Measurements from ENCODE around the gene CSPG5.

The CSPG5 gene, protein sequence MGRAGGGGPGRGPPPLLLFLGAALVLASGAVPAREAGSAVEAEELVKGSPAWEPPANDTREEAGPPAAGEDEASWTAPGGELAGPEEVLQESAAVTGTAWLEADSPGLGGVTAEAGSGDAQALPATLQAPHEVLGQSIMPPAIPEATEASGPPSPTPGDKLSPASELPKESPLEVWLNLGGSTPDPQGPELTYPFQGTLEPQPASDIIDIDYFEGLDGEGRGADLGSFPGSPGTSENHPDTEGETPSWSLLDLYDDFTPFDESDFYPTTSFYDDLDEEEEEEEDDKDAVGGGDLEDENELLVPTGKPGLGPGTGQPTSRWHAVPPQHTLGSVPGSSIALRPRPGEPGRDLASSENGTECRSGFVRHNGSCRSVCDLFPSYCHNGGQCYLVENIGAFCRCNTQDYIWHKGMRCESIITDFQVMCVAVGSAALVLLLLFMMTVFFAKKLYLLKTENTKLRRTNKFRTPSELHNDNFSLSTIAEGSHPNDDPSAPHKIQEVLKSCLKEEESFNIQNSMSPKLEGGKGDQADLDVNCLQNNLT

DNA sequence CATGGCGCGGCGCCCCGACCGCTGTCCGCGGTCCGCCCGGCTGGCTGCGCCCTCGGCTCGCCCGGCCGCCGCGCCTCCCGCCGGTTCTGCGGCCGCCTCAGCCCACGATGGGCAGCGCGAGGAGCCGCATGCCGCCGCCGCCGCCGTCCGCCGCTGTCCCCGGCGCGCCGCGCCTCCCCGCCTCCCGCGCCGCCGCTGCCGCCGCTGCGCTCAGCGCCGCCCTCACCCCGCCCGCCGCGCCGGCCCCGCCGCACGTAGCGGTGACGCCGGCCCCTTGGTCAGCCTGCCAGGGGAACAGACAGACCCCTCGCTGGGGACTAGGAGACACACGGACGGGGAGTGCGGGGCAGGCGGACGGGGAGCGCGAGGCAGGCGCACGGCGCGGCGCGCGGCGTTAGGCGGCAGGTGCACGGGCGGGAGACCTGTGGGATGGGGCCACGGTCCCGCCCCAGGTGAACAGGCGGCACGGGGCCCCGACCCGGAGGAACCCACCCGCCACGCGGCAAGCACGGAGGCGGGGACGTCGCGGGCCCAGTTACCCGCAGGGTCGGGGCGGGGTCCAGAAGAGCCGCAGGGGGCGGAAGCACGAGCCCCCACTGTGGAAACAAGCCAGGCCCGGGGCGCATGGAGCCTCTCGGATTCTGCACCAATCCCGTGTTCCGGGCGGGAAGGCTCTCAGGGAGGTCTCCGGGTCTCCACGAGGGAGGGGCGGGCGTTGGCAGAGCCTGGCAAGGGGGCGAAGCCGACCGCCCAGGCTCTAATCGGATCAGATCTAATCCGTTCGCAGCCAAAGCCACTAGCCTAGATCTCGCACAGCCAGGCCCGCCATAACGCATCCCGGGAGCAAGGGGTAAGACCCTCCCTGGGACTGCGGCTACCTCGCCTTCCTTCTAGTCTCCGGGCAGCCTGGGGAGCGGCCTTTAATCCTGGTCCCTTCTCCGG, at the start of gene CSPG5:
CSPG5 (minus strand) TSS at position 175 of the 942 bp plus-strand sequence; CDS start at position 3, 172 bp downstream.
- DNase-seq = peak; percentile 37

DNA sequence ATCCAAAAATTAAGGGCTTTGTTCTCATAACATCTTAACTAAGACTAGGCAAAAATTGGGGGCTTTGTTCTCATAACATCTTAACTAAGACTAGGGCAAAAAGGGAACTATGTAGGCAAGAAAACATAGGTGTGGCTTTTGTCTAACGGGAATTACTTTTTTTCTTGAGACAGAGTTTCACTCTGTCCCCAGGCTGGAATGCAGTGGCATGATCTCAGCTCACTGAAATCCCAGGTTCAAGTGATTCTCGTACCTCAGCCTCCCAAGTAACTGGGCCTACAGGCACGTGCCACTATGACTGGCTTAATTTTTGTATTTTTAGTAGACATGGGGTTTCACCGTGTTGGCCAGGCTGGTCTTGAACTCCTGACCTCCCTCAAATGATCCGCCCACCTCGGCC, 49.8 kb upstream of the CSPG5 start:
- no peak for DNase-seq

DNA sequence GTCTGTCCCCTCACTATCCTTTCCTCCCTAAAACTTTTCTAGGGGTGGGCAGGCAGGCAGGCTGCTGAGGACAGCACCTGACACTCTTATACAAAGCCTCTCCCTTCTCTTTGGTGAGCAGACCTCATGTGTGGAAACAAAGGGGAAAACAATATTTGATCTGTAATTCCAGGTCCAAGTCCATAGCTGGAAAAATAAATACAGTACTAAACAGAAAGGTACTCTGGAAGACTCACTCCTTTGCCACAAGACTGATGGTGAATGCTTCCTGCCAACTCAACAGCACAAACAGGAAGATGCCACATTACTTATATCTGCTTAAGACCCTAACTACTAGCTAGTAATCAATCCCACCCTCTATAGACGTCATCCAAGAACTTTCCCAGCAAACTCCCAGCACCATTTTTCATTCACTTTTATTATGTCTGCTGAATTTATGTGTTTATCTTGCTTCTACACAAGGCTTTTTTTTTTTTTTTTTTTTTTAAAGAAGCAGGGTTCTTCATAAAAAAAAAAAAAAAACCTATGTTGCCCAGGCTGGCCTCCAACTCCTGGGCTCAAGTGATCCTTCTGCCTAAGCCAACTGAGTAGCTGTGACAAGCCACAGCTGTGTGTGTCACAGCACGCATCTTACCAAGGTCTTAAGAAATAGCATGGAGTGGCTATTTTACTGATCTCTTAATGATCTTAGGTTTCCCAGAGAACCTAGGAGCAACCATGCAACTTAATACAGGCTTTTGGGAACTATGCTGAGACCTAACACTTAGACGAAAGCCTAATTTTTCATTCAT, 44.2 kb upstream of the CSPG5 start:
- no peak for DNase-seq

DNA sequence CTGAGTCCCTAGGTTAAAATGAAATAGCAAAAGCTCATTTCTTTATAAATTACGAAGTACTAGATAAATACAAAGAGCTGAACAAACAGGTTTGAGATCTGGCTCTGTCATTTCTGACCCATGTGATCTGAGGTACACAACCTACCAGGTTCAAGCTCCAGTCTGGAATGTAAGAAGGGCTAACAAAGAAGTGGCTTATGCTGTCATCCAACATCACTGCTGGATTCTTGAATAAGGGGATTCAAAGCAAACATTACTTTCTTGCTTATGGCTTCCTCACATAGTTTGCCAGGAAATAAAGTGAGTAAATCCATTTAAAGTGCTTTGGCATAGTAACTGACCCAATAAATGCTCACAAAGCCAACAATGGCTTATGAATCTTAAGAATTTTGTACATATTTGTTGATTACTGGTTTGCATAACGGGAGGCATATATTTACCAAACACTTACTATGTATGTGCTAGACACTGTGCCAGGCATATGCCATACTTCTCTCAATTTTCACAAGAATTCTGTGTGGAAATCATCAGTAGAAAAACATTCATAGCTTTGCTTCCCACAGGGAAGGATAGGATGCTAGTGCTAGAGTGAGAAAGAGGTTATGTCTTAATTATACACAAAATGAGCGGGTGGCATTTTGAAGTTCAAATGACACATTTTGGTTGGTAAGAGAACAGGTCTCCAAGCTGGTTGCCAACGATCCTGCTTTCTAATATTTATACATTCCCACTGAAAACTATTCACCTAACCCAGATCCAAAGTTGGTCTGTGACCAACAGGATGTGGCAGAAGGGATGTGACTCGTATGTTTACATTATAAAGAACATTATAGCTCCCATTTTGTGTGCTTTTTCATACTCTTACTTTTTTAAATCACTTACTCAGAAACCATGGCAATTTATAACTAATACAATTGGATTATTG, 38.7 kb upstream of the CSPG5 start:
- no peak for DNase-seq

DNA sequence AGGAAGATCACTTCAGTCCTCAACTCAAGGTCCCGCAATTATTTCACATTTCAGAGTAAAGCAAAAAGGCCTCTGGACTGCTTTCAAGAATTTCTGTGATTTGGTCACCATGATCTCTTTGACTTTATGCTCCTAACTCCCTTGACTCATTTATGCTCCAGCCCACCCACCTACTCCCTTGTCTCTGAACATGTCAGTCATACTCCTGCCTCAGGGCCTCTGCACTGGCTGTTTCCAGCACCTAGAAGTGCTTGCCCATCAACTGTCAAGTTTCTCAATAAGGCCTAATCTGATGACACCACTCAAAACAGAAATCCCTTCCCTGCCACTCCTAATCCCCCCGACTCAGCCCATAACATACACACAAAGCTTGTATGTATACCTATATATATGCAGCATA, 36.1 kb upstream of the CSPG5 start:
- DNase-seq = no peak

DNA sequence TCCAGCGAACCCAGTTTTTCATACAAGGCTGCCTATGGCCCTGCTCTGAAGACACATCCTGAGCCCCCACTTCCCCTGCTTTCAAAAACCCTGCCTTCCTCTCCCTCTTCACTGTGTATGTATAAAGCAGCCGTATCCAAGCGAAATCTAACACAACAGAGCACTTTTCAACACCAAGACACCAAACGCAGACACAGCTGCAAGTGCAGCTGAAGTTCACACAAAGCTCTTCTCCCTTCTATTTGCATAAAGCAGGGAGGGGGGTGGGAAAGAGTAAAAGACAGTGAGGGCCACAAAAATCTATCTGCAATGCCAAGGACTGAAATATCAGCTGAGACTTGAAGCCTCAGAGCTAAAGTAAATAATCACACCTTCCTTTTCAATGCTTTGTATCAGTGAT, 35.1 kb upstream of the CSPG5 start:
- DNase-seq = no peak

DNA sequence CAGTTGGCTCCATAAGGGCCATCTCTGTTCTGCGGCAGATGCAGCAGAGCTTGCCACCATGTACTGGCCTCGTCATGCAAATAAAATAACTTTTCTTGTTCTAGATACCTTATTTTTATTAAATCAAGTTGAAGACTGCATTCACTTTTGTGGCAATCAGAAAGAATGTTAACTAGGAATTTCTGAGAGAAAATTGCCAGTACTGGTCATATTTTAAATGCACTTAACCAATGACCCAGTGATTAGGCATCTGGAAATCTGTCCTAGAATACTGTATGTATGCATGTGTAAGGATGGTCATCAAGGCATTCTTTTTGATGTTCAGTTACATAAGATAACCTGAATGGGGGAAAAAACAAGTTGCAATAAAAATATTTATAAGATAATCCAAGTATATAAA, 34.2 kb upstream of the CSPG5 start:
- no peak for DNase-seq

DNA sequence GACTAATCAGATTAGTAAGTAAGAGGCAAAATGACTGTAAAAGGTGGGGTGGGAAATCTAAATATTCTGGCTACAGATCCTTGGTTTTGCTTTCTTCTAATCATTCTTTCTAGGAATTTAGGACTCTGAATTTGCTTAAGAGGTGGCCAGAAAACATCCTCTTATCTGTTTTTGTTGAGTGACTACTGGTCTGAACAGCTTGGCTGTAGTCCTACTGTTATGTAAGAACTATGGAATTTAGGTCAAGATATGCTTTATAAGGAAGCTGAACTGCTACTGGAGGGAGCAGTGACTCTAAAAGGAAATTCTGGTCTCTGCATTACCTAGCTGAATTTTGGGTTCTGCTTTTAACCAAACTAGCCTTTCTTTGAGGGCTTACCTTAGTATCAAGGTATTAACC, 33.5 kb upstream of the CSPG5 start:
- no peak for DNase-seq

DNA sequence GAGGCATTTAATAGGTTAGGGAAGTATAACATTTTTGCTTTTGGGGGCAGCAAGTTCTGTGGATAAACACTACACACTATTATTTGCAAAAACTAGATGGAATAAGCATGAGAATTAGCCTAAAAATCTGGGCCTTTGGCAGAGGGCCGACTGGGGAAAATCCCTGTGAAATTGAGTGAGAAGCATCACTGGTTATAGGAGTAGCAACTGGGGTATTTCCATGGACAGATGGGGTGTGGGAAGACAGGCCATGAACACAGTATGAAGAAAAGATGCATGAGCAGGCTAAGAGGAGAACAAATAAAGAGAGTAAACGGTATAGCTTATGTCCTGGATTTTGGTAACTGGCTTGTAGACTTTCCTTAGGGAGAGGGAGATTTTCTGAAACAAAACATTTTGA, 32.9 kb upstream of the CSPG5 start:
- DNase-seq = no peak

DNA sequence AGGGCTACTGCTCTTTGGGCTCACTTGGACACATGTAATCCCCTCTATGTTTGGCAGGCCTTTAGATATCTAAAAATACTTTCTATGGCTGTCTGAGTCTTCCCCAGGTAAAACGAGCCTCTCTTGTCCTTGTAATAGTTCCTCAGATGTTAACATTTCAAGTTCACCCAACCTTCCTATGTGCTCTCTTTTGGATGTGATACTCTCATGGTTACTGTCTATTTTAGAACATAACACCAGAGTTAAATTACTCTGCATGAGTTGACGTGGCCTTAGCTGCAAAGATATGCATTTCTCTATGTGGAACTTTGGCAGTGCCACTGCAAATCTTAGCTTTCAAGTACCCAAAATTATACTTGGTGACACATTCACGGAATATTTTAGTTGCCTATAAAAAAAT, 31.9 kb upstream of the CSPG5 start:
- no peak for DNase-seq

DNA sequence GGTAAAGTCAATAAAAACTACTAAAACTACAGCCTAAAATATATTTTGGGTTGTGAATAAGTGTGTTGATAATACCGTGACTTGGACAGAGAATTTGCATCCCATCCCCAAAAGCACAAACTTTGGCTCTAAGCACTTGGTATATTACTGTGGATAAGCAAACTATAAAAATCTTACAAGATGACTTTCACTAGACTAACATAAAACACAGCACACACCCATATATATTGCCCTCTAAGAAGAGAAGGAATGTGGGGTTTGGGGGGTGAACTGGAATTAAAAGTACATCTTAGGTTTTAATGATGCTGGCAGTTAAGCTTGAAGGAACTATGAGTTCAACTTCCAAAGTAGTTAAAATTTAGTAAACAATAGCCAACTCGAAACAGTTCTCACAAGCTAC, 28.7 kb upstream of the CSPG5 start:
- DNase-seq = no peak

DNA sequence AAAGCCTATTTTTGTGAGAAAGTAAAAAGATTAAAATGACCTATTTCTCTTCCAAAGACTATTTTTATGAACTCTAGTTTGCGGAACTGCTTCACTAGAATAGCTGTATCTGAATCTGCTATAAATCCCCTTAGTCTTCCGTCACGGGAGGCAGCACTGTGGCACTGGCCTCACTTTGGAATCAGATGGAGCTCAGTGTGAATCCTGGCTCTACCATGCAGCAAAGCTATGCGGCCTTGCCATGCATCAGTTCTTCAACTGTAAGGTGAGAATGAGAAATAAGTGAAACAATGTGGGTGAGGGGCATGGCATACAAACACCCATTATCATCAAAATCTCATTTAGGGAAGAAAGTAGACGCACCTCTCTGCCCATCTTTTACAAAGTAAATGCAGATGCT, 27.5 kb upstream of the CSPG5 start:
- DNase-seq = no peak

DNA sequence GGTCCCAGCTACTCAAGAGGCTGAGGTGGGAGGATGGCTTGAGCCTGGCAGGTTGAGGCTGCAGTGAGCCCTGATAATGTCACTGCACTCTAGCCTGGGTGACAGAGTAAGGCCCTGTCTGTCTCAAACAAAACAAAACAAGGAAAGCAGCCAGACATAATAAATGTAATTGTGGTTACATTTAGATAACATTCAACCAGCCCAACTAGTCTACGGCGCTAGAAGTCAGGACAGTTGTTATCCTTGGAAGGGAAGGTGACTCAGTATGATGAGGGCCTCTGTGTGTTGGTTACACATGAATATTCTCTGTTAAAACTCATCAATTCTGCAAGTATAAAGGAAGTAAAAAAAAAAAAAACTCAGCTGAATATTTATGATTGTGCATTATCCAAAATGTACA, 27.0 kb upstream of the CSPG5 start:
- DNase-seq = no peak

DNA sequence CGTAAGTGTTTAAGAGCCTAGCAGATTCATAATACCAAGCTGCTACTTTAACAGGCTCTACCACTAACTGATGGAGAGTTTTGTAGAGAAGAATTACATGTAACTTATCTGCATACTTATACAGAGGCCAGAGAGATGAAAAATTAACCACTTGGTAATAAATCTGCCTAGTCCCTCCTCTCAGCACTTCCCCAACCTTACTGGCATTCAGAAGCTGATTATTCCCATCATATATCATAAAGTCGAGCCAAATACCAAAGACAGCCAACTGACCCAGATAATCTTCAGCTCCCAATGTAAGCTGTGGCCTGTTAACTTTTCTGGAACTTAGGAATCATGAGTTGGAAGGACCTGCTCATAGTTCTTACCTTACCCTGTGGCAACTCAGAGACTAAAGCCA, 25.5 kb upstream of the CSPG5 start:
- DNase-seq = no peak

DNA sequence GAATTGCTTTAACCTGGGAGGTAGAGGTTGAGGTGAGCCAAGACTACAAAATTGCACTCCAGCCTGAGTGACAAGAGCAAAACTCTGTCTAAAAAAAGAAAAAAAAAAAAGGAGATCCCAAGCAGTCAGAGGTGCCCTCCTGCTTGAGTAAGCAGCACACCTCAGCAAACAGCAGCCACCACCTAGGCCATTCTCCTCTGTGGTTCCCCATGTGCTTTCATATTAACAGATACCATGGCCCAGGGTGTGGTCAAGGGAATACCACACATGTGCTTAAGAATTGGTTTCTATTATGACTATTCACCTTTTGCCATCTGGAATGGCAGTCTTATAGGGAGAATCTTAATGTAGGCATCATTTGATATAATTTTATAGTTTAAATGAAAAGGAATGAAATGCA, 24.7 kb upstream of the CSPG5 start:
- no peak for DNase-seq

DNA sequence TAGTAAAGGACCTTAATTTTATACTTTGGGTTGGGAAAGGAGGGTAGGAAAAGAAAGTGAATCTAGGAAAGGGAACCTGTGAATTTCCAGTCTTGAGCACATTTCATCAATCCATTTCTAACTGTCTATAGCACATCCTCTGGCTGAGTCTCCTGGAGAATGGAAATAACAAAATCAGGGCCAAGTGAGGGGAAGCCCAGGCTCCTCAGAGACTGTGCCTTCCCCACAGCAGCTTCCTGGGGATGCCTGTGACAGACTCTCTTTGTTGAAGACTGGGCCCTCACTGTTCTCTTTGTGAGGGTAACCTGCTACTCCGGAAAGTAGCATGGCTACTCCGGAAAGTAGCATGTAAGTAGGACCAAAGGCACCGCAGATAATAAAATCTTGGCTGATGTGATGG, 22.6 kb upstream of the CSPG5 start:
- no peak for DNase-seq

DNA sequence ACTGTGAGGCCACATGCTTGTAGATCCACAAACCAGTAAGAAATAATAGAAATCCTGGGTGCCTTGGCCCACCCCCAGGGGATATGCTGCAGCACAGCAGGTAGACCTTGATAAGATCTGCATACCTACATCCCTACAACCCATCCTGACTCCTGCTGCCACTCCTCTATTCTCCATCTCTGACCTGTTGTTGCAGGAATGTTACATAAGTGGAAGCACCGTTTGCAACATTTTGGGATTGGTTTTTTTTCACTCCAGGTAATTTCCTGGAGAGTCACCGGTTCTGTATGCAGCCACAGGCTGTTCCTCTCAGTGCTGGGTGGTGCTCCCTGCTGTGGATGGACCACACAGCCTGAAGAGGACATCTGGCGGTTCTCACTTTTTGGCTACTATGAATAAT, 16.1 kb upstream of the CSPG5 start:
- no peak for DNase-seq

DNA sequence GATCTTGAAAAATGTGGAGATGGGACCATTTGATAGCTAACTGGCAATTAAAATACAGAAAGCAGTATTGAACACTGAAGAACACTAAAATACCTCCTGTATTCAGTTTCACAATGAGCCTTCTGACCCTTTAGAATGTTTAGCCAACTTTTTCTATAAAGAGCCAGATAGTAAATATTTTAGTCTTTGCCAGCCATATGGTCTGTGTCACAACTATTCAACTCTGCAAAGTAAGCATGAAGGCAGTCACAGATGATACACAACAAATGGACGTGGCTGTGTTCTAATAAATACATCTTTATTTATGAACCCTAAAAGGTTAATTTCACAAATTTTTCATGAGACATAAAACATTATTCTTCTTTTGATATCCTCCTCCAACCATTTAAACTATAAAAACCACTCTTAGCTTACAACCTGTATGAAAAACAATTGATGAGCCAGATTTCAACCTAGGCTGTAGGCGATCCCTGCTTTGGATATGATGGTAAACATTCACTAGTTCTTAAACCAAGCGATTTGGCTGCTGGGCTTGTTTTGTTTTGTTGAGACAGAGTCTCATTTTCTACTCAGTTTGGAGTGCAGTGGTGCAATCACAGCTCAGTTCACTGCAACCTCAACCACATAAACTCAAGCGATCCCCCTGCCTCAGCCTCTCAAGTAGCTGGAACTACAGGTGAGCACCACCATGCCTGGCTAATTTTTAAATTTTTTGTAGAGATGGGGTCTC, 13.6 kb upstream of the CSPG5 start:
- DNase-seq = no peak

DNA sequence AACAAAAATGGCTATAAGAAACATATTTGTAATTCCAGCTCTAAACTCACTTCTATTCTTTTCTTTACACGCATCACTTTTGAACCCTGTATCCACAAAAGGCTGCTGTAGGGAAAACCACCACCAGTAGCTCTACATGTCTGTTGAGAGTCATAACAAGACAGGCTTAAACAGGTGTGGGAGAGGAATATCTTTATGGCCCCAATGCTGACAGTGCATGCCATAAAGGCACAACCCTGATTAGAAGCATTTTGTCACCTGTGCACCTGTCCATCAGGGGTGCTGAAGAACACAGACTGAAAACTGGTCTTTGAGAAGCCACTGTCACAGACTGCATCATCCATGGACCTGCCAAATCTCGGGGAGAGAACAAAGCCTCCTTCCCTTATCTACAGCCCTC, 11.6 kb upstream of the CSPG5 start:
- no peak for DNase-seq

DNA sequence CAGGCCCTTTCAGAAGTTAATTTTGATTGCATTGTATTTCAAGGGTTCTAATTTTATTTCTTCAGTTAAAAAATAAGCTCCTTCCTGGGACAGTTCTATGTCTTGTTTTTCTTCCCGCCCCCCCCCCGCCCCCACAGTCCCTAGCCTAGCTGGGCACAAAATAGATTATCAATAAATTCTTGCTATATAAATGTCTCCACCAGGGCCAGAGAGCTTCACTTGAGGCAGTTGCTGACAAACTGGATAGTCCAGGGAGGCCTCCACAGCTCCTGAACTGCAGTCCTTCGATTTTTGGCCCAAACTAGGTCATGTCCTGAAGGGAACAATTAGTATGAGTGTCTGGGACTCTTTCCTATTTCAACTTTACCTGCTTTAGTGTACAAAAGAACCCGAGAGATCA, 9.9 kb upstream of the CSPG5 start:
- no peak for DNase-seq

DNA sequence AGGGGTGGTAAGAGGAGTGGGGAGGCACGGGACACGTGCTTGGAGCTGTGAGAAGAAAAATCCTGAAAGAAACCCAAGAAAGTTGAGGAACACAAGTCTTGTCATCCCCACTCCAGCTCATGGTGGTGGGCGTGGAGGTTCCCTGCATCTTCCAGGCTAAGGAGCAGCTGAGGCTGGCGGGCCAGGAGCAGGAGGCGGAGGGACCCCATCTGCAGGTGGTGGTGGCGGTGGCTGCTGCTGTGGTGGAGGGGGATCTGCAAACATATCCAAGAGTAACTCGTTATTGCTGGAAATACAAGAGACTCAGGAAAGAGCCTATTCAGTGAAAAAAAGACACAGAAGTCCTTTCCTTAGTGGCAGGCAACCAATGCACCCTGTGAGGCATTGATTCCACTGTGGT, 9.4 kb upstream of the CSPG5 start:
- no peak for DNase-seq
